Measurements from ENCODE around the gene ODF4.

DNA sequence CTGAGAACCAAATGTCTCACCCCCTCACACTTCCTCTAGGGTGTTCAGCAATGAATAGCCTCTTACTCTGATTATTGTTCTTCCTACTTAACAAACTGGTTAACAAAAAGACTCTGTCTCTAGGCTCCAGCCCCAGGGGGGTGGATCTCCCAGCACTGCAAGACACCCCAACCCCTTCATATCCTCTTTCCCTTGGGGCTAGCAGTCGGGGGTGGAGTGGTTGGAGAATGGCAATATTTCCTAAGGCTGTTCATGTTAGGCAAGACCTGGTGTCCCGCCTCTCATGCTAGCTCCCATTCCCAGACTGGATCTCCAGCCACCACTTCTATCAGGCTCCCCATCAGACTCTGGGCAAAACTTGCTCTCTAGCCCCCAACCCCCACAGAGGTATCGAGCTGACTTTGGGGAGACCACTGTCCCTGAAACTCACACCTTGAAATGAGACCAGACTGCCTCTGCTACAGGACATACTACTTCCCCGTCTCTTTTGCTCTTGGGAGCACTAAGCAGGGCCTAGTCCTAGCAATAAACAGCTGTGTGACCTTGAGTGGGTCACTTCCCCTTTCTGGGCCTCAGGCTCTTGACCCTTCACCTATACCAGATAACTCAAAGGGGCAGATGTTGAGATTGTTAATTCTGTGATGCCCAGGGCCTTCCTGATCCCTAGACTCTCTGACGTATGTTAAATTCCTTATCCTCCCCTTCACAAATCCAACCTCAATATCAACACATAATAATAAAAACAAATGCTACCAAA is 46.8 kb upstream of the ODF4 start:
- TF ChIP-seq, protein P1, sequence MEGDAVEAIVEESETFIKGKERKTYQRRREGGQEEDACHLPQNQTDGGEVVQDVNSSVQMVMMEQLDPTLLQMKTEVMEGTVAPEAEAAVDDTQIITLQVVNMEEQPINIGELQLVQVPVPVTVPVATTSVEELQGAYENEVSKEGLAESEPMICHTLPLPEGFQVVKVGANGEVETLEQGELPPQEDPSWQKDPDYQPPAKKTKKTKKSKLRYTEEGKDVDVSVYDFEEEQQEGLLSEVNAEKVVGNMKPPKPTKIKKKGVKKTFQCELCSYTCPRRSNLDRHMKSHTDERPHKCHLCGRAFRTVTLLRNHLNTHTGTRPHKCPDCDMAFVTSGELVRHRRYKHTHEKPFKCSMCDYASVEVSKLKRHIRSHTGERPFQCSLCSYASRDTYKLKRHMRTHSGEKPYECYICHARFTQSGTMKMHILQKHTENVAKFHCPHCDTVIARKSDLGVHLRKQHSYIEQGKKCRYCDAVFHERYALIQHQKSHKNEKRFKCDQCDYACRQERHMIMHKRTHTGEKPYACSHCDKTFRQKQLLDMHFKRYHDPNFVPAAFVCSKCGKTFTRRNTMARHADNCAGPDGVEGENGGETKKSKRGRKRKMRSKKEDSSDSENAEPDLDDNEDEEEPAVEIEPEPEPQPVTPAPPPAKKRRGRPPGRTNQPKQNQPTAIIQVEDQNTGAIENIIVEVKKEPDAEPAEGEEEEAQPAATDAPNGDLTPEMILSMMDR (IDR thresholded peaks at IDR 0.05), result no peak
- no peak for TF ChIP-seq POLR2AphosphoS5 (IDR thresholded peaks at IDR 0.05)
- no peak for TF ChIP-seq POLR2A (IDR thresholded peaks at IDR 0.05)
- no peak for TF ChIP-seq EP300 (IDR thresholded peaks at IDR 0.05)
